GM23248 (cell line): ENCODE data around the gene MAP2K5. TPM values are rescaled to one million over a fixed set of nuclear protein-coding genes. Genes with fewer than 3 reads are reported as not detected.
A peak's percentile ranks its signal among the peaks of the same experiment; 100 is the strongest.

Source experiments
- DNase-seq: peaks from one replicate; pipeline ENCODE4 v3.0.0-alpha.2; 2015
- H2AFZ ChIP-seq: fragments of 200-600 bp; sonication (generic); 2 replicates; pipeline ENCODE4 v1.6.1; 2016; ENCODE audit warnings: antibody characterized with exemption
- H3F3A ChIP-seq: fragments of 200-600 bp; sonication (generic); 2 replicates; pipeline ENCODE4 v1.6.1; 2016; ENCODE audit warnings: mild to moderate bottlenecking, antibody characterized with exemption, mixed run types; ENCODE audit not compliant: insufficient read depth
- H3K27ac ChIP-seq: fragments of 200-600 bp; sonication (generic); 2 replicates; pipeline ENCODE4 v1.5.1; 2016; ENCODE audit warnings: mild to moderate bottlenecking
- H3K27me3 ChIP-seq: fragments of 200-600 bp; sonication (generic); replicated peaks from 2 replicates; pipeline ENCODE4 v1.6.1; 2016; ENCODE audit warnings: mild to moderate bottlenecking; ENCODE audit not compliant: insufficient read depth
- H3K36me3 ChIP-seq: fragments of 200-600 bp; sonication (generic); 2 replicates; pipeline ENCODE4 v1.6.1; 2016; ENCODE audit warnings: low read depth, mild to moderate bottlenecking
- H3K4me1 ChIP-seq: fragments of 200-600 bp; sonication (generic); 2 replicates; pipeline ENCODE4 v1.6.1; 2016; ENCODE audit warnings: mild to moderate bottlenecking; ENCODE audit not compliant: insufficient read depth
- H3K4me2 ChIP-seq: fragments of 200-600 bp; sonication (generic); one replicate; pipeline ENCODE4 v1.6.1; 2016; ENCODE audit warnings: mild to moderate bottlenecking; ENCODE audit not compliant: unreplicated experiment
- H3K4me3 ChIP-seq: fragments of 200-600 bp; sonication (generic); 2 replicates; pipeline ENCODE4 v1.5.1; 2016; ENCODE audit warnings: mild to moderate bottlenecking
- H3K79me2 ChIP-seq: fragments of 200-600 bp; sonication (generic); 2 replicates; pipeline ENCODE4 v1.6.1; 2016; ENCODE audit warnings: mild to moderate bottlenecking; ENCODE audit not compliant: insufficient read depth
- H3K9ac ChIP-seq: fragments of 200-600 bp; sonication (generic); 2 replicates; pipeline ENCODE4 v1.6.1; 2016; ENCODE audit warnings: mild to moderate bottlenecking
- H3K9me2 ChIP-seq: fragments of 200-600 bp; sonication (generic); 2 replicates; pipeline ENCODE4 v1.6.1; 2016; ENCODE audit warnings: mixed run types, mild to moderate bottlenecking, moderate library complexity; ENCODE audit not compliant: insufficient read depth
- H3K9me3 ChIP-seq: fragments of 200-600 bp; sonication (generic); one replicate; pipeline ENCODE4 v1.6.1; 2017; ENCODE audit warnings: low read depth
- H4K20me1 ChIP-seq: fragments of 200-600 bp; sonication (generic); 2 replicates; pipeline ENCODE4 v1.6.0; 2016; ENCODE audit not compliant: insufficient read depth
- EZH2 ChIP-seq: fragments of 200-600 bp; sonication (generic); IDR thresholded peaks from 2 replicates; pipeline ENCODE4 v1.6.1; 2018; ENCODE audit warnings: antibody characterized with exemption, mild to moderate bottlenecking; ENCODE audit not compliant: insufficient read depth, poor library complexity, severe bottlenecking
- EZH2phosphoT487 ChIP-seq: fragments of 200-600 bp; sonication (generic); IDR thresholded peaks from 2 replicates; pipeline ENCODE4 v1.6.1; 2018; ENCODE audit warnings: antibody characterized with exemption, moderate library complexity, mild to moderate bottlenecking, low read depth; ENCODE audit not compliant: insufficient read depth
- WGBS, 2 experiments: methylation state at CpG; one replicate each; pipeline ENCODE4 v1.1.6; 2015 to 2017; ENCODE audit warnings: low lambda C conversion rate in 2 of 2, low coverage in 1 of 2; ENCODE audit errors: missing lambda C conversion rate in 2 of 2; 5-methylcytosine and 5-hydroxymethylcytosine counted together
- in situ Hi-C: fragments of 300-500 bp; cut with MboI; formaldehyde crosslinking; loops from 2 replicates; pipeline ENCODE4 v1.15.0; 2020
- polyA plus RNA-seq: library from polyadenylated mRNA; unstranded; fragments of >200 nt; fragmentation: Nextera tagmentation; extraction: Ambion mirVana; gene quantifications from 2 replicates; pipeline ENCODE4 v1.2.1, GENCODE V29; 2016
- total RNA-seq: library from RNA; depleted of rRNA; stranded (reverse); fragments of >200 nt; shearing (Covaris generic); gene quantifications from 2 replicates; pipeline ENCODE4 v1.2.3, GENCODE V29; 2014

MAP2K5 gene
- total and polyA plus RNA-seq, 2 experiments from 2014 or later = 2.8 to 15.0 TPM

GRCh38 chr15:67508407-67508806 is 34.1 kb upstream of the MAP2K5 start:
- no peak overlapping the region for H3K4me3 ChIP-seq
- no peak overlapping the region for H2AFZ ChIP-seq
- 80 to 89% methylated on average over 3 of the region's 3 CpGs for WGBS, 2 experiments
- H3K27me3 ChIP-seq = no peaks in the 10 kb centered on the region
- no peaks in the 10 kb centered on the region for H4K20me1 ChIP-seq
- no peaks in the 10 kb centered on the region for H3K9me3 ChIP-seq
- no peaks in the 10 kb centered on the region for H3K36me3 ChIP-seq
- no peaks in the 10 kb centered on the region for H3K79me2 ChIP-seq
- no peak overlapping the region for H3K4me2 ChIP-seq
- no peaks in the 10 kb centered on the region for H3K9me2 ChIP-seq
- no peak overlapping the region for H3K9ac ChIP-seq
- no peak overlapping the region for H3K27ac ChIP-seq
- peaks cover 56% of the 10 kb centered on the region for H3K4me1 ChIP-seq
- DNase-seq = no peak
- in situ Hi-C loops = loop anchor here (10.0 kb wide), 1 partner anchor 326 kb away; no protein-coding TSS in a partner anchor
- H3F3A ChIP-seq = peaks cover 45% of the 10 kb centered on the region
- TF ChIP-seq EZH2phosphoT487 (no peak), EZH2 (no peak)

GRCh38 chr15:67509918-67510317 is 32.6 kb upstream of the MAP2K5 start:
- no peaks in the 10 kb centered on the region for H3K9me3 ChIP-seq
- DNase-seq = no peak
- H3F3A ChIP-seq = peaks cover 35% of the 10 kb centered on the region
- H3K36me3 ChIP-seq = no peaks in the 10 kb centered on the region
- H3K9ac ChIP-seq = no peak overlapping the region
- no peaks in the 10 kb centered on the region for H4K20me1 ChIP-seq
- H3K4me2 ChIP-seq = no peak overlapping the region
- H3K27me3 ChIP-seq = no peaks in the 10 kb centered on the region
- 92 to 94% methylated on average over 4 of the region's 4 CpGs for WGBS, 2 experiments
- no peaks in the 10 kb centered on the region for H3K79me2 ChIP-seq
- H3K9me2 ChIP-seq = no peaks in the 10 kb centered on the region
- H3K4me3 ChIP-seq = no peak overlapping the region
- H2AFZ ChIP-seq = no peak overlapping the region
- in situ Hi-C loops = loop anchor here (10.0 kb wide), 1 partner anchor 325 kb away; no protein-coding TSS in a partner anchor
- peaks cover 43% of the 10 kb centered on the region for H3K4me1 ChIP-seq
- TF ChIP-seq EZH2 = no peak
- no peak overlapping the region for H3K27ac ChIP-seq

GRCh38 chr15:67510597-67511190 is 31.8 kb upstream of the MAP2K5 start:
- Histone ChIP-seq H3K4me3 (peak overlapping the region; percentile 19; the same call in 1 of the 2 replicates), H3K9me2 (no peaks in the 10 kb centered on the region), H3K4me2 (peak overlapping the region; percentile 75), H3F3A (peaks cover 27% of the 10 kb centered on the region), H3K9ac (0 out of 2 replicates have a peak overlapping the region, but pooled peaks have one; percentile 7), H3K4me1 (peaks cover 36% of the 10 kb centered on the region), H2AFZ (peak overlapping the region; percentile 34), H3K9me3 (no peaks in the 10 kb centered on the region), H3K36me3 (no peaks in the 10 kb centered on the region), H4K20me1 (no peaks in the 10 kb centered on the region), H3K27ac (peak overlapping the region; percentile 72), H3K79me2 (no peaks in the 10 kb centered on the region), H3K27me3 (no peaks in the 10 kb centered on the region)
- 28 to 31% methylated on average over 7 of the region's 7 CpGs for WGBS, 2 experiments
- peak; percentile 90 for DNase-seq
- in situ Hi-C loops = no loop called here
- TF ChIP-seq EZH2phosphoT487 = no peak
- no peak for TF ChIP-seq EZH2

GRCh38 chr15:67511606-67512005 is 30.9 kb upstream of the MAP2K5 start:
- WGBS, 2 experiments = 81 to 83% methylated on average over 2 to 3 of the region's 3 CpGs
- H3K9ac ChIP-seq = no peak overlapping the region
- no peaks in the 10 kb centered on the region for H3K36me3 ChIP-seq
- no peak overlapping the region for H3K4me3 ChIP-seq
- peak overlapping the region; percentile 3; the same call in 1 of the 2 replicates for H2AFZ ChIP-seq
- no peaks in the 10 kb centered on the region for H3K27me3 ChIP-seq
- H3K9me2 ChIP-seq = no peaks in the 10 kb centered on the region
- peak; percentile 33 for DNase-seq
- H3K9me3 ChIP-seq = no peaks in the 10 kb centered on the region
- peaks cover 25% of the 10 kb centered on the region for H3F3A ChIP-seq
- peak overlapping the region; percentile 72 for H3K27ac ChIP-seq
- TF ChIP-seq EZH2 (no peak), EZH2phosphoT487 (no peak)
- peak overlapping the region; percentile 8 for H3K4me2 ChIP-seq
- in situ Hi-C loops = no loop called here
- H3K79me2 ChIP-seq = no peaks in the 10 kb centered on the region
- H4K20me1 ChIP-seq = no peaks in the 10 kb centered on the region
- peaks cover 34% of the 10 kb centered on the region for H3K4me1 ChIP-seq

- peak overlapping the region; percentile 3; the same call in 1 of the 2 replicates for H2AFZ ChIP-seq
- WGBS, 2 experiments = 60 to 67% methylated on average over 3 of the region's 3 CpGs
- H3K79me2 ChIP-seq = no peaks in the 10 kb centered on the region
- H3K9me2 ChIP-seq = no peaks in the 10 kb centered on the region
- H3K27ac ChIP-seq = peak overlapping the region; percentile 72; the same call in 1 of the 2 replicates
- TF ChIP-seq EZH2phosphoT487 = no peak
- no peak for TF ChIP-seq EZH2
- H3K27me3 ChIP-seq = no peaks in the 10 kb centered on the region
- H3K36me3 ChIP-seq = no peaks in the 10 kb centered on the region
- no peak overlapping the region for H3K9ac ChIP-seq
- no peak for DNase-seq
- H3K4me2 ChIP-seq = no peak overlapping the region
- H3K4me3 ChIP-seq = no peak overlapping the region
- in situ Hi-C loops = no loop called here
- no peaks in the 10 kb centered on the region for H4K20me1 ChIP-seq
- peaks cover 33% of the 10 kb centered on the region for H3K4me1 ChIP-seq
- no peaks in the 10 kb centered on the region for H3K9me3 ChIP-seq
- H3F3A ChIP-seq = peaks cover 25% of the 10 kb centered on the region
Observed at GRCh38 chr15:67512140-67512539, 30.4 kb upstream of the MAP2K5 start.
